Psoas muscle (tissue), 8 donors: ENCODE data around the gene FEV. TPM values are rescaled to one million over a fixed set of nuclear protein-coding genes. Genes with fewer than 3 reads are reported as not detected.

Experiments
- ATAC-seq, 4 donors: fragments of 200-7000 bp; cut with Tn5 transposase; one replicate each; pipeline ENCODE4 v1.9.1; 2020; ENCODE audit warnings: moderate library complexity in 3 of 4, mild to moderate bottlenecking in 2 of 4
- DNase-seq, 2 donors: peaks; one replicate each; pipeline ENCODE4 v3.0.0-alpha.2; 2020
- H3K27ac ChIP-seq: fragments of 200-600 bp; one replicate; pipeline ENCODE4 v1.8.0; 2022
- H3K27me3 ChIP-seq, 3 donors: fragments of 200-600 bp in 1 of 3; one replicate each; pipeline versions ENCODE4 v1.6.1 to v1.8.0; 2013 to 2022; ENCODE audit warnings: low read length in 2 of 3, mild to moderate bottlenecking in 2 of 3, moderate library complexity in 1 of 3; ENCODE audit not compliant: insufficient read depth in 3 of 3
- H3K36me3 ChIP-seq, 2 donors: fragments of 200-600 bp in 1 of 2; one replicate each; pipeline versions ENCODE4 v1.6.1 to v1.8.0; 2013 to 2022; ENCODE audit warnings: low read depth in 1 of 2, mild to moderate bottlenecking in 1 of 2, moderate library complexity in 1 of 2; ENCODE audit not compliant: insufficient read depth in 1 of 2
- H3K4me1 ChIP-seq: fragments of 200-600 bp; one replicate; pipeline ENCODE4 v1.8.0; 2022
- H3K4me3 ChIP-seq: fragments of 200-600 bp; one replicate; pipeline ENCODE4 v1.8.0; 2022; ENCODE audit warnings: mild to moderate bottlenecking
- H3K9me3 ChIP-seq: fragments of 200-600 bp; one replicate; pipeline ENCODE4 v1.8.0; 2022
- CTCF ChIP-seq: fragments of 200-600 bp; IDR thresholded peaks from one replicate; pipeline ENCODE4 v1.8.0; 2022; ENCODE audit warnings: antibody characterized with exemption
- WGBS, 3 donors: extraction: QIAGEN DNeasy Blood & Tissue Kit; methylation state at CpG; one replicate each; pipeline versions ENCODE4 v1.1.6 to v1.1.7; 2013; 5-methylcytosine and 5-hydroxymethylcytosine counted together
- intact Hi-C, 2 donors: fragments of 100-400 bp; cut with DNase I; formaldehyde crosslinking; loops; one replicate each; pipeline versions ENCODE4 v1.11.0 to v1.14.2; 2022
- polyA plus RNA-seq, 3 donors: library from polyadenylated mRNA; stranded (reverse); fragments of 200-250 nt; gene quantifications; one replicate each; pipeline ENCODE4 v1.2.3, GENCODE V29; 2013
- total RNA-seq, 4 donors: library from RNA; stranded (reverse); fragmentation: NEBNext Ultra II Directional in 2 of 4; extraction: Animal tissue kit (Norgen Biotek cat#: 25700) in 2 of 4; gene quantifications; one replicate each; pipeline versions ENCODE4 v1.2.1 to v1.2.4, GENCODE V29; 2021 to 2023
- donor health status: healthy with polysubstance abuse.
- donor health status: DM: no; HTN: no; CAD: no; lungs with moderate emphysema.
- donor health status: Bipolar disorder and iron deficiency.
- donor health status: healthy.
- donor health status: DM: yes; HTN: yes; CAD: no.
- donor health status: DM: no; HTN: no; CAD: no.
- donor health status: DM: no; HTN: no; CAD: no.
- donor health status: DM: yes; HTN: yes; CAD: no.

FEV gene
- total and polyA plus RNA-seq, 7 donors, result not detected

GRCh38 chr2:218960309-218961165 is 24.4 kb downstream of the FEV start:
- peaks cover 6% of the 10 kb centered on the region for H3K4me1 ChIP-seq
- no peak for ATAC-seq
- DNase-seq, result no peak
- intact Hi-C loops, result no loop called here
- no peak for TF ChIP-seq CTCF
- 1 to 2% (median 2%) methylated on average over 73 to 87 of the region's 87 CpGs for WGBS, 3 donors
- no peak overlapping the region for H3K27ac ChIP-seq
- H3K36me3 ChIP-seq, result no peaks in the 10 kb centered on the region
- H3K9me3 ChIP-seq, result no peaks in the 10 kb centered on the region
- H3K27me3 ChIP-seq, result peaks cover 0 to 92% (median 44%) of the 10 kb centered on the region in 3 donors
- no peak overlapping the region for H3K4me3 ChIP-seq

GRCh38 chr2:218959761-218960308 is 25.1 kb downstream of the FEV start:
- peak overlapping the region; percentile 61 for H3K4me3 ChIP-seq
- no peak for ATAC-seq
- H3K27ac ChIP-seq, result no peak overlapping the region
- 0 to 1% (median 1%) methylated on average over 20 to 67 of the region's 67 CpGs for WGBS, 3 donors
- H3K4me1 ChIP-seq, result peaks cover 6% of the 10 kb centered on the region
- H3K27me3 ChIP-seq, result peaks cover 0 to 91% (median 41%) of the 10 kb centered on the region in 3 donors
- TF ChIP-seq CTCF, result no peak
- no peaks in the 10 kb centered on the region for H3K9me3 ChIP-seq
- H3K36me3 ChIP-seq, result no peaks in the 10 kb centered on the region
- DNase-seq, result no peak
- intact Hi-C loops, result no loop called here

- DNase-seq (peak; percentile 69 to 85), ATAC-seq (peak; percentile 89 to 97 (median 96))
- TF ChIP-seq CTCF, result no peak
- H3K4me3 ChIP-seq, result peak within 1 kb of the TSS; percentile 61
- intact Hi-C loops, result no loop called here
- H3K27ac ChIP-seq, result no peak within 1 kb of the TSS
- no peaks in the 10 kb centered on the region for H3K36me3 ChIP-seq
- peaks cover 6% of the 10 kb centered on the region for H3K4me1 ChIP-seq
- no peaks in the 10 kb centered on the region for H3K9me3 ChIP-seq
- 2% methylated on average over 29 to 37 of the region's 37 CpGs for WGBS, 3 donors
- H3K27me3 ChIP-seq, result peaks cover 0 to 91% (median 36%) of the 10 kb centered on the region in 3 donors
Observed at GRCh38 chr2:218959141-218959731, 25.7 kb downstream of the FEV start, which contains the start of gene CDK5R2. CDK5R2 (plus strand) TSS chr2:218959666; CDS start chr2:218959821, 155 bp downstream.

GRCh38 chr2:218958276-218958675 is 26.7 kb downstream of the FEV start:
- Histone ChIP-seq H3K9me3 (no peaks in the 10 kb centered on the region), H3K4me1 (peaks cover 6% of the 10 kb centered on the region), H3K4me3 (no peak overlapping the region), H3K36me3 (no peaks in the 10 kb centered on the region), H3K27me3 (peaks cover 0 to 85% (median 32%) of the 10 kb centered on the region in 3 donors), H3K27ac (no peak overlapping the region)
- ATAC-seq (no peak), DNase-seq (no peak)
- no peak for TF ChIP-seq CTCF
- WGBS, 3 donors, result 89 to 95% (median 94%) methylated on average over 1 of the region's 1 CpG
- intact Hi-C loops, result no loop called here
